B cell (primary cell): ENCODE results near the gene TPST1. TPM values are rescaled to one million over a fixed set of nuclear protein-coding genes. Genes with fewer than 3 reads are reported as not detected.

ENCODE experiments used
- ATAC-seq: fragments of 200-7000 bp; cut with Tn5 transposase; one replicate; pipeline ENCODE4 v1.10.0; 2021; ENCODE audit warnings: low read depth, mild to moderate bottlenecking, moderate number of reproducible peaks, moderate library complexity
- CTCF ChIA-PET: fragments of 350-600 bp; sonication (Branson Sonifier 250); formaldehyde crosslinking; loops from one replicate; lab custom pipeline; 2021; ENCODE audit warnings: antibody characterized with exemption, inconsistent platforms; lab: Charles Lee
- POLR2A ChIA-PET: fragments of 350-600 bp; sonication (Branson Sonifier 250); formaldehyde crosslinking; loops from one replicate; lab custom pipeline; 2021; ENCODE audit warnings: antibody characterized with exemption; lab: Charles Lee
- DNase-seq: peaks from one replicate; pipeline ENCODE4 v3.0.0; 2013
- H2AFZ ChIP-seq: 2 replicates; pipeline ENCODE4 v1.6.1; 2012; ENCODE audit warnings: mild to moderate bottlenecking, low read depth, low read length; ENCODE audit not compliant: insufficient read depth, poor library complexity, severe bottlenecking
- H3K27ac ChIP-seq, 2 donors: 1 replicate in 1 of 2; 2 replicates in 1 of 2; pipeline ENCODE4 v1.5.1; 2012 to 2013; ENCODE audit warnings: low read length in 2 of 2, mild to moderate bottlenecking in 2 of 2, moderate library complexity in 1 of 2
- H3K27me3 ChIP-seq, 4 experiments: fragments of 200-600 bp in 1 of 4; sonication (generic) in 1 of 4; replicated peaks in 1 of 4; 1 replicate in 2 of 4; 2 replicates in 2 of 4; pipeline versions ENCODE4 v1.6.1 to v1.7.0; 2013 to 2016; ENCODE audit warnings: low read length in 3 of 4, mild to moderate bottlenecking in 2 of 4, mixed read lengths in 1 of 4, moderate library complexity in 1 of 4; ENCODE audit not compliant: insufficient read depth in 4 of 4, control insufficient read depth in 3 of 4; ENCODE audit errors: control extremely low read depth in 1 of 4
- H3K36me3 ChIP-seq, 2 experiments: replicated peaks in 1 of 2; 1 replicate in 1 of 2; 2 replicates in 1 of 2; pipeline versions ENCODE4 v1.6.1 to v1.7.1; 2013; ENCODE audit warnings: low read length in 1 of 2; ENCODE audit not compliant: insufficient read depth in 2 of 2, control insufficient read depth in 1 of 2; ENCODE audit errors: control extremely low read depth in 1 of 2, extremely low read depth in 1 of 2
- H3K4me1 ChIP-seq, 2 donors: fragments of 200-600 bp in 1 of 2; sonication (generic) in 1 of 2; 1 replicate in 1 of 2; 2 replicates in 1 of 2; pipeline versions ENCODE4 v1.5.1 to v1.6.1; 2013 to 2017; ENCODE audit warnings: low read length in 2 of 2; ENCODE audit not compliant: control insufficient read depth in 2 of 2, insufficient read depth in 2 of 2
- H3K4me2 ChIP-seq: replicated peaks from 2 replicates; pipeline ENCODE3; 2012; ENCODE audit warnings: mild to moderate bottlenecking, low read depth, low read length; ENCODE audit not compliant: poor library complexity, severe bottlenecking
- H3K4me3 ChIP-seq, 5 experiments: fragments of 200-600 bp in 1 of 5; sonication (generic) in 1 of 5; 1 replicate in 3 of 5; 2 replicates in 2 of 5; pipeline versions ENCODE4 v1.5.1 to v1.7.0; 2011 to 2016; ENCODE audit warnings: low read length in 4 of 5, mild to moderate bottlenecking in 4 of 5, low read depth in 2 of 5, control low read depth in 1 of 5, moderate library complexity in 1 of 5; ENCODE audit not compliant: insufficient read depth in 1 of 5; ENCODE audit errors: control extremely low read depth in 1 of 5, extremely low read depth in 1 of 5
- H3K79me2 ChIP-seq: fragments of 200-600 bp; sonication (generic); one replicate; pipeline ENCODE4 v1.6.0; 2016; ENCODE audit warnings: low read length; ENCODE audit not compliant: control insufficient read depth, insufficient read depth
- H3K9ac ChIP-seq: fragments of 200-600 bp; sonication (generic); 2 replicates; pipeline ENCODE4 v1.6.1; 2017; ENCODE audit warnings: mild to moderate bottlenecking, low read length, moderate library complexity
- H3K9me3 ChIP-seq, 3 donors: one replicate each; pipeline versions ENCODE4 v1.6.1 to v1.7.1; 2013; ENCODE audit warnings: low read length in 2 of 3; ENCODE audit not compliant: control insufficient read depth in 2 of 3, insufficient read depth in 1 of 3; ENCODE audit errors: control extremely low read depth in 1 of 3
- H4K20me1 ChIP-seq: 2 replicates; pipeline ENCODE4 v1.6.0; 2012; ENCODE audit warnings: mild to moderate bottlenecking, low read length; ENCODE audit not compliant: insufficient read depth, control insufficient read depth, poor library complexity, severe bottlenecking
- H3K27ac Mint-ChIP-seq: one replicate; pipeline ENCODE4 v1.8.0; 2021; ENCODE audit warnings: mixed read lengths
- H3K27me3 Mint-ChIP-seq: one replicate; pipeline ENCODE4 v1.8.0; 2021; ENCODE audit warnings: mixed read lengths
- H3K4me1 Mint-ChIP-seq: one replicate; pipeline ENCODE4 v1.8.0; 2021; ENCODE audit warnings: mixed read lengths
- H3K4me3 Mint-ChIP-seq: one replicate; pipeline ENCODE4 v1.8.0; 2021; ENCODE audit warnings: mixed read lengths
- H3K9me3 Mint-ChIP-seq: one replicate; pipeline ENCODE4 v1.8.0; 2022; ENCODE audit warnings: mixed read lengths; ENCODE audit not compliant: insufficient read depth
- EZH2 ChIP-seq: IDR thresholded peaks from 2 replicates; pipeline ENCODE4 v1.6.1; 2012; ENCODE audit warnings: borderline replicate concordance, low read depth, mild to moderate bottlenecking, moderate library complexity, low read length; ENCODE audit not compliant: insufficient read depth, poor library complexity, severe bottlenecking
- WGBS: methylation state at CpG from one replicate; pipeline ENCODE4 v1.1.5; 2013; ENCODE audit warnings: missing lambda C conversion rate; ENCODE audit not compliant: insufficient coverage; 5-methylcytosine and 5-hydroxymethylcytosine counted together
- intact Hi-C: fragments of 100-400 bp; cut with micrococcal nuclease; formaldehyde crosslinking; loops from one replicate; pipeline ENCODE4 v1.10.0; 2022
- polyA plus RNA-seq: library from polyadenylated mRNA; depleted of rRNA; stranded (reverse); fragments of >200 nt; gene quantifications from 2 replicates; pipeline ENCODE4 v1.2.3, GENCODE V29; 2012
- total RNA-seq, 2 donors: library from RNA; stranded (reverse); fragments of 120-200 nt in 1 of 2; gene quantifications; 1 replicate in 1 of 2; 2 replicates in 1 of 2; pipeline versions ENCODE4 v1.2.3 to v1.2.4, GENCODE V29; 2013 to 2022
- TF ChIP-seq, protein P1 (sequence below): fragments of 200-600 bp; IDR thresholded peaks from one replicate; pipeline ENCODE4 v1.8.0; 2022; ENCODE audit warnings: antibody characterized with exemption, mild to moderate bottlenecking

Gene TPST1
- total and polyA plus RNA-seq, 2 donors (not counting 1 experiment from before 2014, with no cell fraction given), result 13.0 to 17.0 TPM

GRCh38 chr7:66304536-66304935, 99.4 kb downstream of the TPST1 start:
- intact Hi-C loops, result no loop called here
- Mint-ChIP-seq H3K27me3 (no peaks in the 10 kb centered on the region), H3K4me3 (no peak overlapping the region), H3K4me1 (no peaks in the 10 kb centered on the region), H3K9me3 (peaks cover 4% of the 10 kb centered on the region), H3K27ac (no peak overlapping the region)
- Histone ChIP-seq H3K27me3 (no peaks in the 10 kb centered on the region), H3K4me3 (no peak overlapping the region), H3K4me1 (no peaks in the 10 kb centered on the region), H3K9ac (no peak overlapping the region), H3K36me3 (peaks cover 1 to 2% of the 10 kb centered on the region in 2 experiments), H4K20me1 (peaks cover 19% of the 10 kb centered on the region), H3K4me2 (no peak overlapping the region), H3K79me2 (peaks cover 13% of the 10 kb centered on the region), H3K27ac (no peak overlapping the region), H3K9me3 (no peaks in the 10 kb centered on the region), H2AFZ (no peak overlapping the region)
- CTCF ChIA-PET, result no interaction called here
- WGBS, result 94% methylated on average over 3 of the region's 4 CpGs
- no peak for ATAC-seq
- TF ChIP-seq, protein P1, sequence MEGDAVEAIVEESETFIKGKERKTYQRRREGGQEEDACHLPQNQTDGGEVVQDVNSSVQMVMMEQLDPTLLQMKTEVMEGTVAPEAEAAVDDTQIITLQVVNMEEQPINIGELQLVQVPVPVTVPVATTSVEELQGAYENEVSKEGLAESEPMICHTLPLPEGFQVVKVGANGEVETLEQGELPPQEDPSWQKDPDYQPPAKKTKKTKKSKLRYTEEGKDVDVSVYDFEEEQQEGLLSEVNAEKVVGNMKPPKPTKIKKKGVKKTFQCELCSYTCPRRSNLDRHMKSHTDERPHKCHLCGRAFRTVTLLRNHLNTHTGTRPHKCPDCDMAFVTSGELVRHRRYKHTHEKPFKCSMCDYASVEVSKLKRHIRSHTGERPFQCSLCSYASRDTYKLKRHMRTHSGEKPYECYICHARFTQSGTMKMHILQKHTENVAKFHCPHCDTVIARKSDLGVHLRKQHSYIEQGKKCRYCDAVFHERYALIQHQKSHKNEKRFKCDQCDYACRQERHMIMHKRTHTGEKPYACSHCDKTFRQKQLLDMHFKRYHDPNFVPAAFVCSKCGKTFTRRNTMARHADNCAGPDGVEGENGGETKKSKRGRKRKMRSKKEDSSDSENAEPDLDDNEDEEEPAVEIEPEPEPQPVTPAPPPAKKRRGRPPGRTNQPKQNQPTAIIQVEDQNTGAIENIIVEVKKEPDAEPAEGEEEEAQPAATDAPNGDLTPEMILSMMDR, result no peak
- TF ChIP-seq EZH2, result no peak
- POLR2A ChIA-PET, result no interaction called here
- no peak for DNase-seq

DNA sequence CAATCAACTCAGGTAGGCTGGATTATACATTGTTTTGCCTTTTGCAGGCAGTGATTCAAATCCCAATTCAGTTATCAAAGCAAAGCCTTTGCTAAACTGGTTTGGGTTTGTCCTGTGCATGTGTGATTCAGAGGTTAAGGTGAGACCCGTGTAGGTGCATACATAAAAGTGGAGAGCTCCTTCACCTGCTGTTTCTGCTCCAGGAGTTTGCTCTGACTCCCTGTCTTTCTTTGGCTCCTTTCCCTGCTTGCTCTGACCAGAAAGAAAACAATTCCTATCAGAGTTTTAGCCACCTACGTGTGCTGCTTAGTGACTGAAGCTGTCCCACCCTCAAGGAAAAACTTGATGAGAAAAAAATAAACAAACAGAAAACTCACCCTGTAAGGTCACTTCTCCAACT, 101.1 kb downstream of the TPST1 start:
- TF ChIP-seq, protein P1, result no peak
- no peak for TF ChIP-seq EZH2

More for the DNA sequence above, 101.1 kb downstream of the TPST1 start:
- H3K4me1 Mint-ChIP-seq, result no peaks in the 10 kb centered on the region
- H3K4me1 ChIP-seq, result no peaks in the 10 kb centered on the region
- peaks cover 0 to 2% of the 10 kb centered on the region in 2 experiments for H3K36me3 ChIP-seq
- H3K9me3 Mint-ChIP-seq, result no peaks in the 10 kb centered on the region
- H4K20me1 ChIP-seq, result peaks cover 19% of the 10 kb centered on the region
- POLR2A ChIA-PET, result no interaction called here
- H3K4me3 Mint-ChIP-seq, result no peak overlapping the region
- DNase-seq, result no peak
- whole genome bisulfite sequencing, result 65% methylated on average over 2 of the region's 2 CpGs
- intact Hi-C loops, result no loop called here
- no peaks in the 10 kb centered on the region for H3K27me3 ChIP-seq
- H3K9ac ChIP-seq, result no peak overlapping the region
- H3K27ac Mint-ChIP-seq, result no peak overlapping the region
- H3K79me2 ChIP-seq, result peaks cover 16% of the 10 kb centered on the region
- ATAC-seq, result no peak
- CTCF ChIA-PET, result no interaction called here
- H3K27ac ChIP-seq, result no peak overlapping the region
- no peak overlapping the region for H3K4me3 ChIP-seq
- no peak overlapping the region for H3K4me2 ChIP-seq
- H3K9me3 ChIP-seq, result no peaks in the 10 kb centered on the region
- no peaks in the 10 kb centered on the region for H3K27me3 Mint-ChIP-seq
- H2AFZ ChIP-seq, result no peak overlapping the region
